ENCODE results near the gene FZR1. TPM values are rescaled to one million over a fixed set of nuclear protein-coding genes. Genes with fewer than 3 reads are reported as not detected.
"Not testable (repeated sequence)": the region's sequence is repeated elsewhere in the genome, so short reads cannot be mapped to it uniquely, and the experiment has no call there.

FZR1 gene
- total RNA-seq, 2 donors from 2014 or later = 29.0 to 29.5 TPM

- intact Hi-C loops (cut with DNase I); DNase-seq (ENCODE audit: low spot score): not testable (repeated sequence)
Measured at GRCh38 chr19:3508121-3508661, 2.1 kb downstream of the FZR1 start.

DNA sequence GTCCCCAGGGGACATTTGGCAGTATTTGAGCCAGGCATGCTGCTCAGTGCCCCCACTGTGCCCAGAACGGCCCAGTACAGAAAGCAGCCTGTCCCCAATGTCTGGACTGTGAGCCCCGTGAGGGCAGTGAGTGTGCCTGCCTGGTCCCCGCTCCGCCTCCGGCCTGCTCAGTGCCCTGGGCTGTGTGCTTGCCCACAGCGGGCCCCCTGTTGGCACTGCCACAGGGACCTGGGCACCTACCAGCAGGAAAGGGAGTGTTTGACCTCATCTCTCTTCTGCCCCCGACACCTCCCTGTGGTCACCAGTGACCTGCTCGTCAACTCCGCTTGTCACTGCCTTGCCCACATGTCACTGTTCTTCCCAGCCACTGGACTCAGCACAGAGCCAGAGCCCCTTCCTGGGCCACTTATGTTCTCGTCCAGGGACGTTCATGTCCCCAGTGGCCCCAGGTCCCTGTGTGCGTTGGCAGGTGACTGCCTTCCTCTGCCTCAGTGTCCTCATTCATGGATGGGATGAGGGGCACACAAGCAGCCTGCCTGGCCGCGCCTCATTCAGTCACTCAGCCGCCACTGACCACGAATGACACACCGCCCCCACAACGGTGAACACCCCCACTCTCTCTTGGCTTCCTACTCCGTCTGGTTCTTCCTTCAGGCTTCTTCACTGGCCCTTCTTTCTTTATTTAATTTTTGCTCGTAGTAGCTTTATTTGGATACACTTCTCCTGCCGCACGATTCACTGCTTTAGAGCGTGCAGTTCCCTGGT, 2.8 kb downstream of the FZR1 start:
- no peak for DNase-seq (ENCODE audit: low spot score)

DNA sequence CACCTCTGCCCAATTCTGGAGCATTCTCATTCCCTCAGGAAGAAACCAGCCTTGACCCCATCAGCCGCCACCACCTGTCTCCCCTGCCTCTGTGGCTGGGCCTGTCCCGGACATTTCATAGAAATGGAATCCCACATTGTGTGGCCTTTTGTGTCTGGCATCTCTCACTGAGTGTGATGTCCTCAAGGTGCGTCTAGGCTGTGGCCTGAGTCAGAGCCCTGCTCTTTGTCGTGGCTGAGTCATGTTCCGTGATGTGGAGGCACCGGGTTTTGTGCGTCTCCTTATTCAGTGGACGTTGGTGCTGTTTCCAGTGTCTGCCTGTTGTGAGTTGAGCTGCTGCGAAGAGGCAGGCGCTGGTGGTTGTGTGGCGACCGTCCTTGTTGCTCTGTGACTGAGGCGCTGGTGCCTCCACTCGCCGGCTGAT, 3.5 kb downstream of the FZR1 start:
- no peak for DNase-seq (ENCODE audit: low spot score)
- intact Hi-C loops (cut with DNase I) = no loop called here

More for the DNA sequence above, 2.8 kb downstream of the FZR1 start:
- intact Hi-C loops (cut with DNase I) = no loop called here

DNA sequence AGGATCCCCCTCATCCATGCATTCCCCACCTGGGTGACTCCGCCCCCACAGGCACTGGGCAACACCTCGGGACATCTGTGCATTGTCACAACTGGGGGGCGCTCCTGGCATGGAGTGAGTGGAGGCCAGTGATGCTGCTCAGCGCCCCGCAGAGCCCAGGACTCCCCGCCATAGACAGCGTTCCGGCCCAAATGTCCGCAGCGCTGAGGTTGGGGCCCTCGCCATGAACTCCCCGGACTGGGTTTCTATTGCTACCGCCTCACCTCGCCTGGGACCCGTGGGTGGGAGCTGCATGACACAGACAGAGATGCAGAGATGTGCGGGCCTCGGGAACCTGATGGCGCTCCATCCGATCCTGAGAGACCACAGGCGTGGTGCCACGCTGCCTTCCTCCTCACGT, 4.6 kb downstream of the FZR1 start:
- DNase-seq (ENCODE audit: low spot score) = no peak
- intact Hi-C loops (cut with DNase I) = no loop called here

- no peak for DNase-seq (ENCODE audit: low spot score)
- intact Hi-C loops (cut with DNase I) = no loop called here
Measured at GRCh38 chr19:3511506-3512251, 5.6 kb downstream of the FZR1 start.

- DNase-seq (ENCODE audit: low spot score) = no peak
- intact Hi-C loops (cut with DNase I) = no loop called here
Measured at GRCh38 chr19:3512562-3513228, 6.6 kb downstream of the FZR1 start.

GRCh38 chr19:3513229-3514140, 7.4 kb downstream of the FZR1 start:
- DNase-seq (ENCODE audit: low spot score) = no peak
- intact Hi-C loops (cut with DNase I) = no loop called here

GRCh38 chr19:3514930-3515329, 8.8 kb downstream of the FZR1 start:
- no peak for DNase-seq (ENCODE audit: low spot score)
- intact Hi-C loops (cut with DNase I) = no loop called here

- DNase-seq (ENCODE audit: low spot score) = no peak
- intact Hi-C loops (cut with DNase I) = loop anchor here in 1 of 2 donors (1.0 kb wide), 1 partner anchor 132 kb away; no protein-coding TSS in a partner anchor
Measured at GRCh38 chr19:3515891-3516422, 9.8 kb downstream of the FZR1 start.

DNA sequence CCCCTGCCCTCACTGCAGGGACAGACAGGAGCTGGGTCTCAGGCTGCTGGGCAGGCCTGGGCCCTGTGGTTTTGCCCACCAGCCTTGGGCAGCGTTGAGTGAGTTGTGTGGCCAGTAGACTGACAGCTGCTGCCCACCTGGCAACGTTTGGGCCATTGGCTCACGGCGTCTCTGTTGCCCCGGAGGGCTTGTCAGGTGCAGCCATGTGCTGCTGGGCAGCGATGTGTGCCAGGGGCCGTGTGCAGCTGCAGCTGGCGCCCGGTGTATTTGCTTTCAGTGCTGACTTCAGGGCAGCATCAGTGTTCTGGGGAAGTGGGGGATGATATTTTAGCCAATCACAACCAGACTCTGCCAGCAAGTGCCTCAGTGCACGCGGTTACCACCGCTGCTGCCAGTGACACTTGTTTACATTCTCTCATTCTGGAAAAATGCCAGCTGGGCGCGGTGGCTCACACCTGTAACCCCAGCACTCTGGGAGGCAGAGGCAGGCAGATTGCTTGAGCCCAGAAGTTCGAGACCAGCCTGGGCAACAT, 10.6 kb downstream of the FZR1 start:
- no peak for DNase-seq (ENCODE audit: low spot score)
- intact Hi-C loops (cut with DNase I) = loop anchor here in 1 of 2 donors (1.0 kb wide), 1 partner anchor 132 kb away; no protein-coding TSS in a partner anchor

GRCh38 chr19:3517638-3518037, 11.5 kb downstream of the FZR1 start:
- intact Hi-C loops (cut with DNase I) = no loop called here
- DNase-seq (ENCODE audit: low spot score) = no peak

DNA sequence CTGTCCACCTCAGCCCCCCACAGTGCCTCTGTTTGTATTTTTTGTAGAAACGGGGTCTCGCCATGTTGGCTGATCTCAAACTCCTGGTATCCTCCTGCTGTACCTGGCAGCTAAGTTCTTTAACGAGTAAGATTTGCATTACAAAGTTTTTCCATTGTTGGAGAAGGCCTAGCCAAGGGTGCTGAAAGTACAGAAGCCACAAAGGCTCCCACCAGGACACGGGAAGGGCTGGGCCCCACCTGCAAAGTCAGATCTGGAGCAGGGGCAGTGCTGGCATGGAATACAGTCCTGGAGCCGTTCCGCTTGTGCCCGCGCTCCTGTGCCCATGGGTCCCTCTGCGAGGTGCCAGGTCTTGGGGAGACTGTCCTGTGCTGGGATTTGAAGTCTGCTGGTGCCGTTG, 12.1 kb downstream of the FZR1 start:
- no peak for DNase-seq (ENCODE audit: low spot score)
- intact Hi-C loops (cut with DNase I) = no loop called here

DNA sequence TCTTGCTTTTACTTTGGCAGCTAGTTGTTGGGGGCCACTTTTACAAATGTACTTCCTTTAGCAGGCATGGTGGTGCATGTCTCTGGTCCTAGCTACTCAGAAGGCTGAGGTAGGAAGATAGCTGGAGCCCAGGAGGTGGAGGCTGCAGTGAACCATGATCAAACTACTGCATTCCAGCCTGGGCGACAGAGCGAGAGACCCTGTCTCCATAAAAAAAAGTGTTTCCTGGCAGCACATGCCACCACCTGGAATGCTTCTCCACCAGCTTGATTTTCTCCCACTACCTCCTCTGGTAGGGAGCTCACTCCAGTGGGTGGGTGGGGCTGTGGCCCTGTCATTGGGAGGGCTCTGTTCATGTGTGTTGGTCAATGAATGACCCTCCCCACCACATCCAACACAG, 12.5 kb downstream of the FZR1 start:
- no peak for DNase-seq (ENCODE audit: low spot score)
- intact Hi-C loops (cut with DNase I) = no loop called here

DNA sequence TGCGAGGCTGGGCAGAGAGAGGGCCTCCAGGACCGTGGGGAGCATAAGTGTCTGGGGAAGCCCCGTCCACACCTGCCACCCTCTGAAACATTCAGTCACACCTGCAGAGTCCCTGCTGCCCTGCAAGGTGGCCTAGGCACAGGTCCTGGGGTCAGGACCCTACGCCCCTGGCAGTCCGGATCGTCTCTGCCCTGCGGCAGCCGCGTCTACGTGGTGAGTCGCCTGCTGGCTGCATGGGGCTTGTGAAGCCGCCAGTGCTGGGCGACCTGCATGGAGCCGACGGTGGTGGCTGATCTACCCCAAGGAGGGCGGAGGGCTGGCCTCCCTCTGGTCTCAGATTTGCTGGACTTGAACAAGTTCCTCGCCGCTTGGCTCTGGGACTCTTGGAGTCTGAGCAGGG, 13.0 kb downstream of the FZR1 start:
- intact Hi-C loops (cut with DNase I) = no loop called here
- DNase-seq (ENCODE audit: low spot score) = no peak

- intact Hi-C loops (cut with DNase I) = no loop called here
- DNase-seq (ENCODE audit: low spot score) = no peak
Measured at GRCh38 chr19:3520166-3521103, 14.3 kb downstream of the FZR1 start.

- intact Hi-C loops (cut with DNase I) = no loop called here
Measured at GRCh38 chr19:3521104-3521445, 15.0 kb downstream of the FZR1 start.

More at GRCh38 chr19:3521104-3521445, 15.0 kb downstream of the FZR1 start:
- DNase-seq (ENCODE audit: low spot score) = no peak
